ENCODE measurements around the gene BCL2L2. TPM values are rescaled to one million over a fixed set of nuclear protein-coding genes. Genes with fewer than 3 reads are reported as not detected.

BCL2L2 gene
- total and polyA plus RNA-seq, 2 donors from 2014 or later, result 35.6 to 43.6 TPM

GRCh38 chr14:23307146-23307530 is 505 bp downstream of the BCL2L2 start:
- Histone ChIP-seq H3K36me3 (ENCODE audit: control insufficient read depth in 2 of 3, insufficient read depth in 3 of 3, low read length in 3 of 3) (peaks cover 2 to 32% (median 16%) of the 10 kb centered on the region in 3 donors), H3K27ac (ENCODE audit: low read depth in 2 of 2, low read length in 2 of 2) (peak overlapping the region; percentile 88 to 91), H3K4me1 (ENCODE audit: control insufficient read depth in 2 of 3, insufficient read depth in 2 of 3, low read depth in 1 of 3, low read length in 3 of 3) (peaks cover 0 to 28% (median 20%) of the 10 kb centered on the region in 3 donors), H3K9ac (ENCODE audit: low read length in 3 of 3) (peak overlapping the region; percentile 79 to 98 (median 91)), H3K27me3 (ENCODE audit: control insufficient read depth, insufficient read depth, low read length) (no peaks in the 10 kb centered on the region), H3K4me3 (ENCODE audit: low read length in 3 of 3) (peak overlapping the region; percentile 81 to 89 (median 87)), H3K9me3 (ENCODE audit: control insufficient read depth in 2 of 3, insufficient read depth in 1 of 3, low read length in 3 of 3) (no peaks in the 10 kb centered on the region)
- FAIRE-seq, result no peak
- intact Hi-C loops (cut with DNase I), result no loop called here
- no peak for TF ChIP-seq CTCF (IDR thresholded peaks at IDR 0.05; ENCODE audit: borderline replicate concordance, extremely low read depth, insufficient read depth)
- DNase-seq, result no peak

- intact Hi-C loops (cut with DNase I), result no loop called here
- DNase-seq, result peak in 1 of 5 donors; percentile 55
- Histone ChIP-seq H3K4me1 (ENCODE audit: control insufficient read depth in 2 of 3, insufficient read depth in 2 of 3, low read depth in 1 of 3, low read length in 3 of 3) (peaks cover 0 to 26% (median 20%) of the 10 kb centered on the region in 3 donors), H3K27ac (ENCODE audit: low read depth in 2 of 2, low read length in 2 of 2) (peak overlapping the region; percentile 88 to 91), H3K27me3 (ENCODE audit: control insufficient read depth, insufficient read depth, low read length) (no peaks in the 10 kb centered on the region), H3K9ac (ENCODE audit: low read length in 3 of 3) (peak overlapping the region in 2 of 3 donors; percentile 91 to 98), H3K9me3 (ENCODE audit: control insufficient read depth in 2 of 3, insufficient read depth in 1 of 3, low read length in 3 of 3) (no peaks in the 10 kb centered on the region), H3K36me3 (ENCODE audit: control insufficient read depth in 2 of 3, insufficient read depth in 3 of 3, low read length in 3 of 3) (peaks cover 2 to 32% (median 16%) of the 10 kb centered on the region in 3 donors), H3K4me3 (ENCODE audit: low read length in 3 of 3) (peak overlapping the region; percentile 81 to 89 (median 87))
- TF ChIP-seq CTCF (IDR thresholded peaks at IDR 0.05; ENCODE audit: borderline replicate concordance, extremely low read depth, insufficient read depth), result no peak
- no peak for FAIRE-seq
Measured at GRCh38 chr14:23307687-23308644, 1.3 kb downstream of the BCL2L2 start.

- H3K4me1 ChIP-seq (ENCODE audit: control insufficient read depth in 2 of 3, insufficient read depth in 2 of 3, low read depth in 1 of 3, low read length in 3 of 3), result peaks cover 0 to 26% (median 20%) of the 10 kb centered on the region in 3 donors
- H3K9ac ChIP-seq (ENCODE audit: low read length in 3 of 3), result no peak overlapping the region
- no peak for FAIRE-seq
- DNase-seq, result no peak
- peaks cover 2 to 32% (median 16%) of the 10 kb centered on the region in 3 donors for H3K36me3 ChIP-seq (ENCODE audit: control insufficient read depth in 2 of 3, insufficient read depth in 3 of 3, low read length in 3 of 3)
- no peak overlapping the region for H3K4me3 ChIP-seq (ENCODE audit: low read length in 3 of 3)
- H3K27ac ChIP-seq (ENCODE audit: low read depth in 2 of 2, low read length in 2 of 2), result no peak overlapping the region
- no peak for TF ChIP-seq CTCF (IDR thresholded peaks at IDR 0.05; ENCODE audit: borderline replicate concordance, extremely low read depth, insufficient read depth)
- intact Hi-C loops (cut with DNase I), result no loop called here
- no peaks in the 10 kb centered on the region for H3K9me3 ChIP-seq (ENCODE audit: control insufficient read depth in 2 of 3, insufficient read depth in 1 of 3, low read length in 3 of 3)
- no peaks in the 10 kb centered on the region for H3K27me3 ChIP-seq (ENCODE audit: control insufficient read depth, insufficient read depth, low read length)
Measured at GRCh38 chr14:23308721-23309445, 2.2 kb downstream of the BCL2L2 start.
